Gastrocnemius medialis (tissue), 4 donors: Measurements from ENCODE around the gene UGGT1. TPM values are rescaled to one million over a fixed set of nuclear protein-coding genes. Genes with fewer than 3 reads are reported as not detected.
"Not testable (repeated sequence)": the region's sequence is repeated elsewhere in the genome, so short reads cannot be mapped to it uniquely, and the experiment has no call there.

Experiments
- ATAC-seq, 2 donors: fragments of 150-250 bp; one replicate each; pipeline ENCODE4 v1.9.1; 2016
- DNase-seq, 2 donors: peaks; one replicate each; pipeline ENCODE4 v3.0.0-alpha.2; 2019
- H3K27ac ChIP-seq, 4 donors: fragments of 200-600 bp; sonication (generic); 1 replicate in 1 of 4; 2 replicates in 3 of 4; pipeline ENCODE4 v1.5.1; 2016 to 2018; ENCODE audit warnings: mild to moderate bottlenecking in 2 of 4, moderate library complexity in 1 of 4
- H3K27me3 ChIP-seq, 3 donors: fragments of 200-600 bp; sonication (generic) in 2 of 3; 1 replicate in 1 of 3; 2 replicates in 2 of 3; pipeline versions ENCODE4 v1.5.1 to v1.6.0; 2016 to 2019; ENCODE audit warnings: mild to moderate bottlenecking in 1 of 3, moderate library complexity in 1 of 3
- H3K36me3 ChIP-seq, 2 donors: fragments of 200-600 bp; sonication (generic) in 1 of 2; one replicate each; pipeline ENCODE4 v1.5.1; 2017 to 2018
- H3K4me1 ChIP-seq, 2 donors: fragments of 200-600 bp; sonication (generic) in 1 of 2; one replicate each; pipeline ENCODE4 v1.5.1; 2016 to 2017; ENCODE audit warnings: mild to moderate bottlenecking in 2 of 2
- H3K4me3 ChIP-seq, 4 donors: fragments of 200-600 bp; sonication (generic) in 3 of 4; 1 replicate in 1 of 4; 2 replicates in 3 of 4; pipeline ENCODE4 v1.5.1; 2016 to 2019; ENCODE audit warnings: mild to moderate bottlenecking in 2 of 4
- H3K9me3 ChIP-seq, 3 donors: fragments of 200-600 bp; sonication (generic) in 2 of 3; 1 replicate in 1 of 3; 2 replicates in 2 of 3; pipeline ENCODE4 v1.5.1; 2016 to 2019
- CTCF ChIP-seq, 5 experiments: fragments of 450-650 bp in 3 of 5; fragments of 200-600 bp in 2 of 5; sonication (generic) in 2 of 5; IDR thresholded peaks in 4 of 5; conservative IDR thresholded peaks in 1 of 5; 1 replicate in 4 of 5; 2 replicates in 1 of 5; pipeline ENCODE4 v1.5.1; 2016 to 2019; ENCODE audit warnings: antibody characterized with exemption in 5 of 5, mild to moderate bottlenecking in 3 of 5, moderate library complexity in 3 of 5
- POLR2A ChIP-seq, 2 donors: fragments of 450-650 bp; IDR thresholded peaks; one replicate each; pipeline ENCODE4 v1.6.1; 2017; ENCODE audit warnings: antibody characterized with exemption in 2 of 2, mild to moderate bottlenecking in 2 of 2, moderate library complexity in 2 of 2
- in situ Hi-C, 4 donors: fragments of 200-750 bp; cut with MboI; loops; one replicate each; pipeline versions ENCODE4 v1.15.0 to v1.8.0; 2017; ENCODE audit warnings: low sequenced_read_pairs in 4 of 4
- intact Hi-C: fragments of 100-400 bp; cut with DNase I; formaldehyde crosslinking; loops from one replicate; pipeline ENCODE4 v1.15.1; 2023; ENCODE audit warnings: low total_unique reads
- total RNA-seq, 4 donors: library from RNA; depleted of rRNA; stranded (reverse); fragments of >200 nt; gene quantifications; one replicate each; pipeline versions ENCODE4 v1.1.0 to v1.2.3, GENCODE V29; 2016

Gene UGGT1
- total RNA-seq, 4 donors from 2014 or later = 35.1 to 51.7 (median 45.2) TPM

GRCh38 chr2:128206245-128206644, 115.2 kb downstream of the UGGT1 start:
- Histone ChIP-seq H3K27ac (no peak overlapping the region), H3K4me1 (no peaks in the 10 kb centered on the region), H3K9me3 (no peaks in the 10 kb centered on the region), H3K36me3 (no peaks in the 10 kb centered on the region), H3K27me3 (no peaks in the 10 kb centered on the region), H3K4me3 (no peak overlapping the region)
- in situ Hi-C loops = no loop called here
- TF ChIP-seq CTCF (IDR thresholded peaks at IDR 0.05 in 4 of 5, conservative IDR thresholded peaks at IDR 0.05 in 1 of 5) (no peak), POLR2A (IDR thresholded peaks at IDR 0.05) (no peak)
- DNase-seq (no peak), ATAC-seq (no peak)
- intact Hi-C loops = no loop called here

- ATAC-seq = no peak
- intact Hi-C loops (no loop called here), in situ Hi-C loops (no loop called here)
- DNase-seq = no peak
- no peak overlapping the region for H3K27ac ChIP-seq
- H3K36me3 ChIP-seq = no peaks in the 10 kb centered on the region
- TF ChIP-seq CTCF (IDR thresholded peaks at IDR 0.05 in 4 of 5, conservative IDR thresholded peaks at IDR 0.05 in 1 of 5) (no peak), POLR2A (IDR thresholded peaks at IDR 0.05) (no peak)
- H3K27me3 ChIP-seq = no peaks in the 10 kb centered on the region
- H3K9me3 ChIP-seq = no peaks in the 10 kb centered on the region
- no peaks in the 10 kb centered on the region for H3K4me1 ChIP-seq
- H3K4me3 ChIP-seq = no peak overlapping the region
Measured at GRCh38 chr2:128208023-128208422, 117.0 kb downstream of the UGGT1 start.

GRCh38 chr2:128208631-128209324, 117.8 kb downstream of the UGGT1 start:
- ATAC-seq, H3K4me3 ChIP-seq, intact Hi-C loops, H3K9me3 ChIP-seq, H3K27me3 ChIP-seq, in situ Hi-C loops, H3K4me1 ChIP-seq, H3K27ac ChIP-seq, DNase-seq, H3K36me3 ChIP-seq: not testable (repeated sequence)

GRCh38 chr2:128214251-128214650, 123.3 kb downstream of the UGGT1 start:
- no peaks in the 10 kb centered on the region for H3K36me3 ChIP-seq
- no peak for TF ChIP-seq POLR2A (IDR thresholded peaks at IDR 0.05)
- no peak for TF ChIP-seq CTCF (IDR thresholded peaks at IDR 0.05 in 4 of 5, conservative IDR thresholded peaks at IDR 0.05 in 1 of 5)
- ATAC-seq (no peak), DNase-seq (no peak)
- H3K27me3 ChIP-seq = no peaks in the 10 kb centered on the region
- H3K4me3 ChIP-seq = no peak overlapping the region
- H3K9me3 ChIP-seq = no peaks in the 10 kb centered on the region
- H3K27ac ChIP-seq = no peak overlapping the region
- intact Hi-C loops = no loop called here
- in situ Hi-C loops = no loop called here
- H3K4me1 ChIP-seq = no peaks in the 10 kb centered on the region

- Histone ChIP-seq H3K27ac (no peak overlapping the region), H3K9me3 (no peaks in the 10 kb centered on the region), H3K4me3 (no peak overlapping the region), H3K27me3 (no peaks in the 10 kb centered on the region), H3K4me1 (no peaks in the 10 kb centered on the region), H3K36me3 (no peaks in the 10 kb centered on the region)
- ATAC-seq (no peak), DNase-seq (no peak)
- in situ Hi-C loops (no loop called here), intact Hi-C loops (no loop called here)
- TF ChIP-seq POLR2A (IDR thresholded peaks at IDR 0.05) (no peak), CTCF (IDR thresholded peaks at IDR 0.05 in 4 of 5, conservative IDR thresholded peaks at IDR 0.05 in 1 of 5) (no peak)
Measured at GRCh38 chr2:128214866-128215460, 124.0 kb downstream of the UGGT1 start.
